ENCODE data around the gene PPM1A. TPM values are rescaled to one million over a fixed set of nuclear protein-coding genes. Genes with fewer than 3 reads are reported as not detected.

The PPM1A gene
- total and polyA plus RNA-seq, 2 experiments from 2014 or later: 29.8 to 34.1 TPM

GRCh38 chr14:60339571-60339970, 90.5 kb downstream of the PPM1A start:
- Mint-ChIP-seq H3K4me3 (no peak overlapping the region), H3K27me3 (ENCODE audit: insufficient read depth, low read depth, poor library complexity) (peaks cover 2% of the 10 kb centered on the region), H3K27ac (no peak overlapping the region), H3K9me3 (no peaks in the 10 kb centered on the region), H3K4me1 (no peaks in the 10 kb centered on the region), H3K36me3 (ENCODE audit: low read depth) (no peaks in the 10 kb centered on the region)
- Histone ChIP-seq H3K79me2 (replicated peaks; ENCODE audit: insufficient read depth) (no peaks in the 10 kb centered on the region), H2AFZ (no peak overlapping the region), H4K20me1 (replicated peaks; ENCODE audit: insufficient read depth) (no peaks in the 10 kb centered on the region), H3K27me3 (ENCODE audit: insufficient read depth) (no peaks in the 10 kb centered on the region), H3K27ac (ENCODE audit: low read depth) (no peak overlapping the region), H3K36me3 (ENCODE audit: insufficient read depth) (no peaks in the 10 kb centered on the region), H3F3A (replicated peaks; ENCODE audit: low read depth) (no peaks in the 10 kb centered on the region), H3K9me2 (ENCODE audit: insufficient read depth) (no peaks in the 10 kb centered on the region), H3K4me1 (ENCODE audit: insufficient read depth) (no peaks in the 10 kb centered on the region), H3K4me2 (no peak overlapping the region), H3K4me3 (no peak overlapping the region)
- no peak for DNase-seq (ENCODE audit: low spot score)
- ATAC-seq: no peak
- TF ChIP-seq EZH2phosphoT487 (IDR thresholded peaks at IDR 0.05; ENCODE audit: unreplicated experiment) (no peak), POLR2AphosphoS5 (IDR thresholded peaks at IDR 0.05; ENCODE audit: low read depth) (no peak), ZNF331 (CRISPR knock-in tag; IDR thresholded peaks at IDR 0.05; ENCODE audit: low read depth) (no peak), CTCF (conservative IDR thresholded peaks at IDR 0.05; ENCODE audit: low read depth in 2 of 2) (no peak), JUNB (IDR thresholded peaks at IDR 0.05; ENCODE audit: unreplicated experiment) (no peak), EZH2 (IDR thresholded peaks at IDR 0.05; ENCODE audit: low read depth, unreplicated experiment) (no peak), STAT1 (IDR thresholded peaks at IDR 0.05; ENCODE audit: unreplicated experiment) (no peak), CREB1 (CRISPR knock-in tag; IDR thresholded peaks at IDR 0.05; ENCODE audit: low read depth) (no peak), ZNF114 (CRISPR knock-in tag; IDR thresholded peaks at IDR 0.05) (no peak)
- TF ChIP-seq, protein P1, sequence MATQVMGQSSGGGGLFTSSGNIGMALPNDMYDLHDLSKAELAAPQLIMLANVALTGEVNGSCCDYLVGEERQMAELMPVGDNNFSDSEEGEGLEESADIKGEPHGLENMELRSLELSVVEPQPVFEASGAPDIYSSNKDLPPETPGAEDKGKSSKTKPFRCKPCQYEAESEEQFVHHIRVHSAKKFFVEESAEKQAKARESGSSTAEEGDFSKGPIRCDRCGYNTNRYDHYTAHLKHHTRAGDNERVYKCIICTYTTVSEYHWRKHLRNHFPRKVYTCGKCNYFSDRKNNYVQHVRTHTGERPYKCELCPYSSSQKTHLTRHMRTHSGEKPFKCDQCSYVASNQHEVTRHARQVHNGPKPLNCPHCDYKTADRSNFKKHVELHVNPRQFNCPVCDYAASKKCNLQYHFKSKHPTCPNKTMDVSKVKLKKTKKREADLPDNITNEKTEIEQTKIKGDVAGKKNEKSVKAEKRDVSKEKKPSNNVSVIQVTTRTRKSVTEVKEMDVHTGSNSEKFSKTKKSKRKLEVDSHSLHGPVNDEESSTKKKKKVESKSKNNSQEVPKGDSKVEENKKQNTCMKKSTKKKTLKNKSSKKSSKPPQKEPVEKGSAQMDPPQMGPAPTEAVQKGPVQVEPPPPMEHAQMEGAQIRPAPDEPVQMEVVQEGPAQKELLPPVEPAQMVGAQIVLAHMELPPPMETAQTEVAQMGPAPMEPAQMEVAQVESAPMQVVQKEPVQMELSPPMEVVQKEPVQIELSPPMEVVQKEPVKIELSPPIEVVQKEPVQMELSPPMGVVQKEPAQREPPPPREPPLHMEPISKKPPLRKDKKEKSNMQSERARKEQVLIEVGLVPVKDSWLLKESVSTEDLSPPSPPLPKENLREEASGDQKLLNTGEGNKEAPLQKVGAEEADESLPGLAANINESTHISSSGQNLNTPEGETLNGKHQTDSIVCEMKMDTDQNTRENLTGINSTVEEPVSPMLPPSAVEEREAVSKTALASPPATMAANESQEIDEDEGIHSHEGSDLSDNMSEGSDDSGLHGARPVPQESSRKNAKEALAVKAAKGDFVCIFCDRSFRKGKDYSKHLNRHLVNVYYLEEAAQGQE (IDR thresholded peaks at IDR 0.05; ENCODE audit: unreplicated experiment): no peak
- TF ChIP-seq, protein P2, sequence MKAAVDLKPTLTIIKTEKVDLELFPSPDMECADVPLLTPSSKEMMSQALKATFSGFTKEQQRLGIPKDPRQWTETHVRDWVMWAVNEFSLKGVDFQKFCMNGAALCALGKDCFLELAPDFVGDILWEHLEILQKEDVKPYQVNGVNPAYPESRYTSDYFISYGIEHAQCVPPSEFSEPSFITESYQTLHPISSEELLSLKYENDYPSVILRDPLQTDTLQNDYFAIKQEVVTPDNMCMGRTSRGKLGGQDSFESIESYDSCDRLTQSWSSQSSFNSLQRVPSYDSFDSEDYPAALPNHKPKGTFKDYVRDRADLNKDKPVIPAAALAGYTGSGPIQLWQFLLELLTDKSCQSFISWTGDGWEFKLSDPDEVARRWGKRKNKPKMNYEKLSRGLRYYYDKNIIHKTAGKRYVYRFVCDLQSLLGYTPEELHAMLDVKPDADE (IDR thresholded peaks at IDR 0.05): no peak
- TF ChIP-seq, protein P3, sequence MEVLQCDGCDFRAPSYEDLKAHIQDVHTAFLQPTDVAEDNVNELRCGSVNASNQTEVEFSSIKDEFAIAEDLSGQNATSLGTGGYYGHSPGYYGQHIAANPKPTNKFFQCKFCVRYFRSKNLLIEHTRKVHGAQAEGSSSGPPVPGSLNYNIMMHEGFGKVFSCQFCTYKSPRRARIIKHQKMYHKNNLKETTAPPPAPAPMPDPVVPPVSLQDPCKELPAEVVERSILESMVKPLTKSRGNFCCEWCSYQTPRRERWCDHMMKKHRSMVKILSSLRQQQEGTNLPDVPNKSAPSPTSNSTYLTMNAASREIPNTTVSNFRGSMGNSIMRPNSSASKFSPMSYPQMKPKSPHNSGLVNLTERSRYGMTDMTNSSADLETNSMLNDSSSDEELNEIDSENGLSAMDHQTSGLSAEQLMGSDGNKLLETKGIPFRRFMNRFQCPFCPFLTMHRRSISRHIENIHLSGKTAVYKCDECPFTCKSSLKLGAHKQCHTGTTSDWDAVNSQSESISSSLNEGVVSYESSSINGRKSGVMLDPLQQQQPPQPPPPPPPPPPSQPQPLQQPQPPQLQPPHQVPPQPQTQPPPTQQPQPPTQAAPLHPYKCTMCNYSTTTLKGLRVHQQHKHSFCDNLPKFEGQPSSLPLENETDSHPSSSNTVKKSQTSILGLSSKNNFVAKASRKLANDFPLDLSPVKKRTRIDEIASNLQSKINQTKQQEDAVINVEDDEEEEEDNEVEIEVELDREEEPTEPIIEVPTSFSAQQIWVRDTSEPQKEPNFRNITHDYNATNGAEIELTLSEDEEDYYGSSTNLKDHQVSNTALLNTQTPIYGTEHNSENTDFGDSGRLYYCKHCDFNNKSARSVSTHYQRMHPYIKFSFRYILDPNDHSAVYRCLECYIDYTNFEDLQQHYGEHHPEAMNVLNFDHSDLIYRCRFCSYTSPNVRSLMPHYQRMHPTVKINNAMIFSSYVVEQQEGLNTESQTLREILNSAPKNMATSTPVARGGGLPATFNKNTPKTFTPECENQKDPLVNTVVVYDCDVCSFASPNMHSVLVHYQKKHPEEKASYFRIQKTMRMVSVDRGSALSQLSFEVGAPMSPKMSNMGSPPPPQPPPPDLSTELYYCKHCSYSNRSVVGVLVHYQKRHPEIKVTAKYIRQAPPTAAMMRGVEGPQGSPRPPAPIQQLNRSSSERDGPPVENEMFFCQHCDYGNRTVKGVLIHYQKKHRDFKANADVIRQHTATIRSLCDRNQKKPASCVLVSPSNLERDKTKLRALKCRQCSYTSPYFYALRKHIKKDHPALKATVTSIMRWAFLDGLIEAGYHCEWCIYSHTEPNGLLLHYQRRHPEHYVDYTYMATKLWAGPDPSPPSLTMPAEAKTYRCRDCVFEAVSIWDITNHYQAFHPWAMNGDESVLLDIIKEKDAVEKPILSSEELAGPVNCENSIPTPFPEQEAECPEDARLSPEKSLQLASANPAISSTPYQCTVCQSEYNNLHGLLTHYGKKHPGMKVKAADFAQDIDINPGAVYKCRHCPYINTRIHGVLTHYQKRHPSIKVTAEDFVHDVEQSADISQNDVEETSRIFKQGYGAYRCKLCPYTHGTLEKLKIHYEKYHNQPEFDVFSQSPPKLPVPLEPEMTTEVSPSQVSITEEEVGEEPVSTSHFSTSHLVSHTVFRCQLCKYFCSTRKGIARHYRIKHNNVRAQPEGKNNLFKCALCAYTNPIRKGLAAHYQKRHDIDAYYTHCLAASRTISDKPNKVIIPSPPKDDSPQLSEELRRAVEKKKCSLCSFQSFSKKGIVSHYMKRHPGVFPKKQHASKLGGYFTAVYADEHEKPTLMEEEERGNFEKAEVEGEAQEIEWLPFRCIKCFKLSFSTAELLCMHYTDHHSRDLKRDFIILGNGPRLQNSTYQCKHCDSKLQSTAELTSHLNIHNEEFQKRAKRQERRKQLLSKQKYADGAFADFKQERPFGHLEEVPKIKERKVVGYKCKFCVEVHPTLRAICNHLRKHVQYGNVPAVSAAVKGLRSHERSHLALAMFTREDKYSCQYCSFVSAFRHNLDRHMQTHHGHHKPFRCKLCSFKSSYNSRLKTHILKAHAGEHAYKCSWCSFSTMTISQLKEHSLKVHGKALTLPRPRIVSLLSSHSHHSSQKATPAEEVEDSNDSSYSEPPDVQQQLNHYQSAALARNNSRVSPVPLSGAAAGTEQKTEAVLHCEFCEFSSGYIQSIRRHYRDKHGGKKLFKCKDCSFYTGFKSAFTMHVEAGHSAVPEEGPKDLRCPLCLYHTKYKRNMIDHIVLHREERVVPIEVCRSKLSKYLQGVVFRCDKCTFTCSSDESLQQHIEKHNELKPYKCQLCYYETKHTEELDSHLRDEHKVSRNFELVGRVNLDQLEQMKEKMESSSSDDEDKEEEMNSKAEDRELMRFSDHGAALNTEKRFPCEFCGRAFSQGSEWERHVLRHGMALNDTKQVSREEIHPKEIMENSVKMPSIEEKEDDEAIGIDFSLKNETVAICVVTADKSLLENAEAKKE (CRISPR knock-in tag; IDR thresholded peaks at IDR 0.05): no peak

Data from GM23338 (cell line).